ENCODE results near the gene ATAD3C.

Gene ATAD3C

GRCh38 chr1:1440262-1441001 lies 9.1 kb upstream of the ATAD3C start:
- TF ChIP-seq SP2 (tag by site-specific recombination; IDR thresholded peaks at IDR 0.05) (no peak), ZNF366 (tag by site-specific recombination; conservative IDR thresholded peaks at IDR 0.05) (no peak), ZBTB26 (tag by site-specific recombination; optimal IDR thresholded peaks at IDR 0.05) (no peak), ZBTB44 (tag by site-specific recombination; IDR thresholded peaks at IDR 0.05) (no peak), ZNF791 (tag by site-specific recombination; IDR thresholded peaks at IDR 0.05) (no peak), ZNF2 (tag by site-specific recombination; IDR thresholded peaks at IDR 0.05) (no peak), ZNF600 (tag by site-specific recombination; IDR thresholded peaks at IDR 0.05) (0 out of 2 replicates have a peak, but pooled peaks have one; percentile 17), ZNF169 (tag by site-specific recombination; IDR thresholded peaks at IDR 0.05) (no peak), ZNF23 (tag by site-specific recombination; IDR thresholded peaks at IDR 0.05; ENCODE audit: borderline replicate concordance) (no peak), BCL11B (tag by site-specific recombination; IDR thresholded peaks at IDR 0.05; ENCODE audit: low read depth) (peak; percentile 49; the same call in 1 of the 2 replicates), ZFP41 (tag by site-specific recombination; IDR thresholded peaks at IDR 0.05; ENCODE audit: borderline replicate concordance) (no peak), ZNF704 (tag by site-specific recombination; IDR thresholded peaks at IDR 0.05) (no peak), ZBTB6 (tag by site-specific recombination; IDR thresholded peaks at IDR 0.05) (no peak), ZNF555 (tag by site-specific recombination; conservative IDR thresholded peaks at IDR 0.05) (no peak), ZNF121 (tag by site-specific recombination; IDR thresholded peaks at IDR 0.05) (no peak), HIC1 (tag by site-specific recombination; IDR thresholded peaks at IDR 0.05) (no peak), PBX3 (CRISPR knock-in tag; IDR thresholded peaks at IDR 0.05) (0 out of 2 replicates have a peak, but pooled peaks have one; percentile 47), ZNF677 (tag by site-specific recombination; IDR thresholded peaks at IDR 0.05) (no peak), ZSCAN30 (tag by site-specific recombination; IDR thresholded peaks at IDR 0.05) (no peak), ZNF37A (tag by site-specific recombination; IDR thresholded peaks at IDR 0.05) (no peak), ZNF514 (tag by site-specific recombination; IDR thresholded peaks at IDR 0.05) (no peak), ZNF404 (tag by site-specific recombination; IDR thresholded peaks at IDR 0.05) (no peak), ZNF157 (tag by site-specific recombination; IDR thresholded peaks at IDR 0.05) (no peak), ZNF266 (tag by site-specific recombination; IDR thresholded peaks at IDR 0.05; ENCODE audit: low read depth) (no peak), ZNF138 (tag by site-specific recombination; IDR thresholded peaks at IDR 0.05; ENCODE audit: borderline replicate concordance) (no peak)
- ChIA-PET CTCF (interaction anchor here (0.6 to 2.9 kb wide), 19 partner anchors 9 to 252 kb away, joined by 3 to 14 read pairs (median 4); partner anchors contain the start of gene ATAD3C), POLR2A (interaction anchor here (0.5 to 2.0 kb wide), 4 partner anchors 33 to 64 kb away, joined by 3 to 4 read pairs (median 3); partner anchors contain the start of genes CCNL2 and MRPL20)
- no peak overlapping the region for H3K4me3 ChIP-seq (ENCODE audit: low read depth, low read length)
- H3K36me3 ChIP-seq (ENCODE audit: control insufficient read depth in 2 of 2, insufficient read depth in 1 of 2, low read length in 2 of 2): peaks cover 0 to 9% of the 10 kb centered on the region in 2 experiments; a peak in 1 of 3 replicates
- no peak overlapping the region for H3K27ac ChIP-seq (ENCODE audit: extremely low read depth, low read depth, low read length)
- no peaks in the 10 kb centered on the region for H3K4me1 ChIP-seq (ENCODE audit: control insufficient read depth, insufficient read depth, low read length)
- no peaks in the 10 kb centered on the region for H3K9me3 ChIP-seq (ENCODE audit: control insufficient read depth, insufficient read depth, low read depth, low read length)

Data from HEK293 (cell line).